Nephron progenitor cell (in vitro differentiated cells): ENCODE data around the gene CDH4.

Source experiments
- DNase-seq: peaks from one replicate; pipeline ENCODE4 v3.0.0; 2021
- H3K27ac Mint-ChIP-seq: 2 replicates; pipeline ENCODE4 v1.8.0; 2021; ENCODE audit warnings: mild to moderate bottlenecking, moderate library complexity, mixed read lengths
- H3K27me3 Mint-ChIP-seq: 2 replicates; pipeline ENCODE4 v1.8.0; 2021; ENCODE audit warnings: mild to moderate bottlenecking, low read depth, mixed read lengths; ENCODE audit not compliant: poor library complexity
- H3K36me3 Mint-ChIP-seq: 2 replicates; pipeline ENCODE4 v1.8.0; 2021; ENCODE audit warnings: low read depth, mixed read lengths
- H3K4me1 Mint-ChIP-seq: 2 replicates; pipeline ENCODE4 v1.8.0; 2021; ENCODE audit warnings: mixed read lengths
- H3K4me3 Mint-ChIP-seq: 2 replicates; pipeline ENCODE4 v1.8.0; 2021; ENCODE audit warnings: mild to moderate bottlenecking, moderate library complexity, mixed read lengths
- H3K9me3 Mint-ChIP-seq: 2 replicates; pipeline ENCODE4 v1.8.0; 2021; ENCODE audit warnings: mild to moderate bottlenecking, moderate library complexity, mixed read lengths
- CTCF ChIP-seq: fragments of 200-600 bp; sonication (generic); IDR thresholded peaks from 2 replicates; pipeline ENCODE4 v1.5.0; 2021; ENCODE audit warnings: antibody characterized with exemption

The CDH4 gene

GRCh38 chr20:61535536-61535935, 283.5 kb downstream of the CDH4 start:
- no peak for DNase-seq
- no peak overlapping the region for H3K27ac Mint-ChIP-seq
- H3K36me3 Mint-ChIP-seq: no peaks in the 10 kb centered on the region
- H3K9me3 Mint-ChIP-seq: no peaks in the 10 kb centered on the region
- TF ChIP-seq CTCF: no peak
- H3K4me1 Mint-ChIP-seq: no peaks in the 10 kb centered on the region
- H3K27me3 Mint-ChIP-seq: peaks cover 7% of the 10 kb centered on the region
- no peak overlapping the region for H3K4me3 Mint-ChIP-seq

GRCh38 chr20:61535956-61536355, 283.9 kb downstream of the CDH4 start:
- no peak overlapping the region for H3K4me3 Mint-ChIP-seq
- TF ChIP-seq CTCF: no peak
- peaks cover 6% of the 10 kb centered on the region for H3K27me3 Mint-ChIP-seq

GRCh38 chr20:61536671-61537070, 284.6 kb downstream of the CDH4 start:
- Mint-ChIP-seq H3K9me3 (no peaks in the 10 kb centered on the region), H3K4me1 (no peaks in the 10 kb centered on the region), H3K27me3 (peaks cover 6% of the 10 kb centered on the region), H3K36me3 (no peaks in the 10 kb centered on the region), H3K27ac (no peak overlapping the region), H3K4me3 (no peak overlapping the region)
- DNase-seq: no peak
- TF ChIP-seq CTCF: no peak

More at GRCh38 chr20:61535956-61536355, 283.9 kb downstream of the CDH4 start:
- H3K36me3 Mint-ChIP-seq: no peaks in the 10 kb centered on the region
- DNase-seq: no peak
- H3K4me1 Mint-ChIP-seq: no peaks in the 10 kb centered on the region
- H3K9me3 Mint-ChIP-seq: no peaks in the 10 kb centered on the region
- H3K27ac Mint-ChIP-seq: no peak overlapping the region

- no peak for DNase-seq
- Mint-ChIP-seq H3K4me1 (no peaks in the 10 kb centered on the region), H3K4me3 (no peak overlapping the region), H3K9me3 (no peaks in the 10 kb centered on the region), H3K27ac (no peak overlapping the region), H3K27me3 (peaks cover 14% of the 10 kb centered on the region), H3K36me3 (no peaks in the 10 kb centered on the region)
- no peak for TF ChIP-seq CTCF
Measured at GRCh38 chr20:61537239-61538182, 285.4 kb downstream of the CDH4 start.

GRCh38 chr20:61538183-61538942, 286.3 kb downstream of the CDH4 start:
- Mint-ChIP-seq H3K27me3 (peaks cover 16% of the 10 kb centered on the region), H3K27ac (no peak overlapping the region), H3K36me3 (no peaks in the 10 kb centered on the region), H3K9me3 (no peaks in the 10 kb centered on the region), H3K4me3 (no peak overlapping the region), H3K4me1 (no peaks in the 10 kb centered on the region)
- no peak for TF ChIP-seq CTCF
- DNase-seq: no peak
